Transverse colon (tissue), 4 donors: Measurements from ENCODE around the gene RRP8. TPM values are rescaled to one million over a fixed set of nuclear protein-coding genes. Genes with fewer than 3 reads are reported as not detected.

Source experiments
- DNase-seq: peaks from one replicate; pipeline ENCODE4 v3.0.0-alpha.2; 2019
- H3K27ac ChIP-seq, 4 donors: fragments of 200-600 bp; sonication (generic); 2 replicates each; pipeline ENCODE4 v1.5.1; 2016 to 2018; ENCODE audit warnings: inconsistent platforms in 4 of 4
- H3K27me3 ChIP-seq: fragments of 200-600 bp; sonication (generic); 2 replicates; pipeline ENCODE4 v1.5.1; 2017; ENCODE audit warnings: inconsistent platforms
- H3K36me3 ChIP-seq, 4 donors: fragments of 200-600 bp; sonication (generic); 2 replicates each; pipeline ENCODE4 v1.5.1; 2017 to 2019; ENCODE audit warnings: inconsistent platforms in 4 of 4
- H3K4me1 ChIP-seq, 4 donors: fragments of 200-600 bp; sonication (generic); 2 replicates each; pipeline ENCODE4 v1.5.1; 2017 to 2020; ENCODE audit warnings: inconsistent platforms in 4 of 4
- H3K4me3 ChIP-seq, 4 donors: fragments of 200-600 bp; sonication (generic); 1 replicate in 1 of 4; 2 replicates in 3 of 4; pipeline versions ENCODE4 v1.5.1 to v1.6.1; 2017 to 2019; ENCODE audit warnings: inconsistent platforms in 4 of 4
- H3K9me3 ChIP-seq, 2 donors: fragments of 200-600 bp; sonication (generic); 2 replicates each; pipeline ENCODE4 v1.5.1; 2017 to 2019; ENCODE audit warnings: inconsistent platforms in 2 of 2
- CTCF ChIP-seq, 5 experiments: fragments of 200-600 bp in 3 of 5; fragments of 450-650 bp in 2 of 5; sonication (generic) in 3 of 5; IDR thresholded peaks; 1 replicate in 2 of 5; 2 replicates in 3 of 5; pipeline ENCODE4 v1.5.1; 2016 to 2017; ENCODE audit warnings: antibody characterized with exemption in 5 of 5, inconsistent platforms in 3 of 5, mild to moderate bottlenecking in 2 of 5, moderate library complexity in 1 of 5
- EP300 ChIP-seq: sonication (generic); formaldehyde crosslinking; IDR thresholded peaks from one replicate; pipeline ENCODE4 v1.6.1; 2017; ENCODE audit warnings: antibody characterized with exemption, low read depth
- POLR2A ChIP-seq: fragments of 450-650 bp; IDR thresholded peaks from one replicate; pipeline ENCODE4 v1.6.1; 2016; ENCODE audit warnings: antibody characterized with exemption, mild to moderate bottlenecking, moderate library complexity
- POLR2AphosphoS5 ChIP-seq, 3 donors: sonication (generic); formaldehyde crosslinking; IDR thresholded peaks; one replicate each; pipeline ENCODE4 v1.6.1; 2016; ENCODE audit warnings: antibody characterized with exemption in 3 of 3
- WGBS, 2 donors: methylation state at CpG; one replicate each; pipeline ENCODE4 v1.1.5; 2018; ENCODE audit warnings: low coverage in 1 of 2; 5-methylcytosine and 5-hydroxymethylcytosine counted together
- in situ Hi-C, 4 donors: fragments of 200-750 bp; cut with MboI; loops; one replicate each; pipeline versions ENCODE4 v1.15.0 to v1.15.1; 2017; ENCODE audit warnings: low sequenced_read_pairs in 3 of 4, low pct_ligation_motif_present in 1 of 4, low pct_unique_long_range_greater_than_20kb in 1 of 4
- intact Hi-C: fragments of 100-400 bp; cut with DNase I; formaldehyde crosslinking; loops from one replicate; pipeline ENCODE4 v1.15.1; 2023; ENCODE audit warnings: low total_unique reads
- total RNA-seq, 4 donors: library from RNA; depleted of rRNA; stranded (reverse); fragments of >200 nt; gene quantifications; one replicate each; pipeline ENCODE4 v1.1.0, GENCODE V29; 2016

RRP8 gene
- total RNA-seq, 4 donors from 2014 or later: 9.7 to 145 (median 48.2) TPM

GRCh38 chr11:6570691-6571427 is 32.6 kb downstream of the RRP8 start:
- Histone ChIP-seq H3K27ac (no peak overlapping the region), H3K4me1 (peaks cover 0 to 1% (median 0%) of the 10 kb centered on the region in 4 donors), H3K27me3 (no peaks in the 10 kb centered on the region), H3K36me3 (no peaks in the 10 kb centered on the region), H3K9me3 (no peaks in the 10 kb centered on the region), H3K4me3 (no peak overlapping the region)
- DNase-seq: no peak
- TF ChIP-seq EP300 (no peak), POLR2A (no peak), CTCF (IDR thresholded peaks at IDR 0.05) (no peak), POLR2AphosphoS5 (IDR thresholded peaks at IDR 0.05) (no peak)
- intact Hi-C loops (no loop called here), in situ Hi-C loops (no loop called here)
- WGBS, 2 donors: 83% methylated on average over 57 of the region's 62 CpGs; no CpG with 5 or more reads in 1 of the 2 donors

- no peaks in the 10 kb centered on the region for H3K27me3 ChIP-seq
- 63 to 85% methylated on average over 1 to 5 of the region's 5 CpGs for WGBS, 2 donors
- intact Hi-C loops: no loop called here
- in situ Hi-C loops: no loop called here
- no peak overlapping the region for H3K27ac ChIP-seq
- H3K9me3 ChIP-seq: no peaks in the 10 kb centered on the region
- DNase-seq: no peak
- H3K36me3 ChIP-seq: no peaks in the 10 kb centered on the region
- H3K4me1 ChIP-seq: no peaks in the 10 kb centered on the region
- TF ChIP-seq POLR2A: no peak
- no peak for TF ChIP-seq CTCF (IDR thresholded peaks at IDR 0.05)
- TF ChIP-seq POLR2AphosphoS5 (IDR thresholded peaks at IDR 0.05): no peak
- TF ChIP-seq EP300: no peak
- no peak overlapping the region for H3K4me3 ChIP-seq
These were observed 33.7 kb downstream of the RRP8 start for GRCh38 chr11:6569706-6570105.

DNA sequence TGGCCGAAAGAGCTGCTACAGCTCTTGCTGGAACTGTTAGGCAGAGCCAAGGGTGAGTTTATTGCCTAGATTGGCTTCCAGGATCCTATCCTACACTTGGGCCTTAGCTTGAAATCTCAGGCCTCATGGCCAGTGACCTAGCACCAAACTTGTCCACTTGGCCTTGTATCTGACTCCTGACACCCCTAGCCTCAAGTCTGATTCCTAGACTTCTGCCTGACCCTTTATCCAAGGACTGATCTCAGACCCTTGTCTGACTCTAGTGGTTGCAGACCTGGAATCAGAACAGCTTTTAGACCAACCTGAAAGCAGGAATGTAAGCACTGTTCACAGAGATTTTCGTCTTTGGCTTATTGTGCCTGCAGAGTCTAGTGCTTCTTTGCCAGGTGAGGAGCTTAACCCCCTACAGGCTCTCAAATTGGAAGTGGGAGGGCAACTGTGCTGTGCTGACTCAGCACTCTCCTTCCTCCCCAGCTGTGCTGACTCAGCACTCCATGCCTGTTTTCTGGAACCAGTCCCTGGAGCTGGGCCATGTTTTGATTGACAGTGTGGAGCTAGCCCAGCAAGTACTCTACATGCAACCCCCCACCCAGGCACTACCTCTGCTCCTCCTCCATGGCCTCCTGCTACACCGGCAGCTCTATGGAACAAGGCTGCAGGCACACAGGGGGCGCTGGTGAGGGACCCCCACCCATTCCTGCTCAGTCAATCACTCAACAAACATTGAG is 35.1 kb downstream of the RRP8 start:
- TF ChIP-seq CTCF (IDR thresholded peaks at IDR 0.05) (no peak), EP300 (no peak), POLR2AphosphoS5 (IDR thresholded peaks at IDR 0.05) (no peak), POLR2A (no peak)
- H3K4me3 ChIP-seq: no peak overlapping the region
- 73 to 83% methylated on average over 1 to 4 of the region's 4 CpGs for WGBS, 2 donors
- H3K36me3 ChIP-seq: no peaks in the 10 kb centered on the region
- in situ Hi-C loops: no loop called here
- no peak overlapping the region for H3K27ac ChIP-seq
- H3K27me3 ChIP-seq: no peaks in the 10 kb centered on the region
- H3K4me1 ChIP-seq: no peaks in the 10 kb centered on the region
- DNase-seq: no peak
- no peaks in the 10 kb centered on the region for H3K9me3 ChIP-seq
- intact Hi-C loops: no loop called here

DNA sequence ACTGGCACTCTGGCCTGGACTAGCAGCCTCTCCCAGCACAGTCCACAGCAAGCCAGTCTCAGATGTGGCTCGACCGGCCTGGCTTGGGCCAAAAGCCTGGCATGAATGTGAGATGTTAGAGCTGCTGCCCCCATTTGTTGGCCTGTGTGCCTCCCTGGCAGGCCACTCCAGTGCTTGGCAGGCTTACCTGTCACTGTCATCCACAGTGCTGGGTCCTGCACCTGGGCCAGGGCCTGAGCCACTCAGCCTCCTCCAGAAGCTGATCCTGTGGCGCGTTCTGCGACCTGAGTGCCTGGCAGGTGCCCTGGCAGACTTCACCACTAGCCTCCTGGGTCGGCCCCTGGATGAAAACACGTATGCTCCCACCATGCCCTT is 36.1 kb downstream of the RRP8 start:
- H3K9me3 ChIP-seq: no peaks in the 10 kb centered on the region
- no peak overlapping the region for H3K27ac ChIP-seq
- no peak for TF ChIP-seq CTCF (IDR thresholded peaks at IDR 0.05)
- TF ChIP-seq POLR2A: no peak
- no peak for TF ChIP-seq EP300
- TF ChIP-seq POLR2AphosphoS5 (IDR thresholded peaks at IDR 0.05): no peak
- no peaks in the 10 kb centered on the region for H3K27me3 ChIP-seq
- H3K36me3 ChIP-seq: no peaks in the 10 kb centered on the region
- 98% methylated on average over 7 of the region's 7 CpGs; no CpG with 5 or more reads in 1 of the 2 donors for WGBS, 2 donors
- DNase-seq: no peak
- no peak overlapping the region for H3K4me3 ChIP-seq
- in situ Hi-C loops: no loop called here
- H3K4me1 ChIP-seq: no peaks in the 10 kb centered on the region
- intact Hi-C loops: no loop called here
